GM21528 (cell line): ENCODE measurements around the gene WDR44.
A peak's percentile ranks its signal among the peaks of the same experiment; 100 is the strongest.
"Not testable (repeated sequence)": the region's sequence is repeated elsewhere in the genome, so short reads cannot be mapped to it uniquely, and the experiment has no call there.

ENCODE experiments used
- ATAC-seq: cut with Tn5 transposase; IDR thresholded peaks from one replicate; pipeline ENCODE4 v1.9.1; 2021; ENCODE audit warnings: mild to moderate bottlenecking, moderate library complexity; ENCODE audit not compliant: unreplicated experiment, low FRiP score

WDR44 gene

GRCh38 chrX:118470721-118471347 is 124.9 kb downstream of the WDR44 start:
- not testable (repeated sequence) for ATAC-seq

- no peak for ATAC-seq
Observed at GRCh38 chrX:118474586-118474985, 128.7 kb downstream of the WDR44 start.

DNA sequence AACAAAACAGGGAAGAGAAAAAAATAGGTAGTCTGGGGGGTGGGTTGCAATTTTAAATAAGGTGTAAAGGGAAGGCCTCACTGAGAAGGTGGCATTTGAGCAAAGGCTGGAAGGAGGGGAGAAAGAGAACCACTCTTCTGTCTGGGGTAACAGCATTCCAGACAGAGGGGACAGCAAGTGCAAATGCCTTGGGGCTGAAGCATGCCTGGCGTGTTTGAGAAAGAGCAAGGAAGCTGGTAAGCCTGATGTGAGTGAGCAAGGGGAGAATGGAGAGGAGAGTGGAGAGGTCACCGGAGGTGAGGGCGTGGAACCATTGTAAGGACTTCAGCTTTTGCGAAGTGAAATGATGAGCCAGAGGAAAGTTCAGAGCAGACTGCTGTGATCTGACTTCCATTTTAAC is 130.0 kb downstream of the WDR44 start:
- ATAC-seq: no peak

- ATAC-seq: no peak
Observed at GRCh38 chrX:118480172-118480571, 134.3 kb downstream of the WDR44 start.

GRCh38 chrX:118482384-118482783 is 136.5 kb downstream of the WDR44 start:
- ATAC-seq: not testable (repeated sequence)

- no peak for ATAC-seq
Observed at GRCh38 chrX:118484216-118484903, 138.5 kb downstream of the WDR44 start.

DNA sequence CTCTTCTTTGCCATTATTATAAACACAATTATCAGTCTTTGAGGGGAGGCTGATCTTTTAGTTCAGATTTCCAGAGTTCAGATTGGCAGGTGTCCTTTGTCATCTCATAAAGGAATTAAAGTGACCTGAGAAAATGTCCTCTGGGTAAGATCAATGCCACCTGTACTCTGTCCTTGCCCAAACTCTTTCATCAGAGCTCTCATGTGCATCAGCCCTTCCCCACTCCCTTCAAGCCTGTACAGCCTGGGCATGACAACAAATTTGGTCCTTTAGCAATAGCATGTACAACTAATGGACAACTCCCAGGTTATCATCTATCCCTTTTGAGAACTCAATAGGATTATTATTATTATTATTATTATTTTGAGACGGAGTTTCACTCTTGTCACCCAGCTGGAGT is 140.8 kb downstream of the WDR44 start:
- ATAC-seq: not testable (repeated sequence)

GRCh38 chrX:118493016-118493415 is 147.1 kb downstream of the WDR44 start:
- ATAC-seq: no peak

DNA sequence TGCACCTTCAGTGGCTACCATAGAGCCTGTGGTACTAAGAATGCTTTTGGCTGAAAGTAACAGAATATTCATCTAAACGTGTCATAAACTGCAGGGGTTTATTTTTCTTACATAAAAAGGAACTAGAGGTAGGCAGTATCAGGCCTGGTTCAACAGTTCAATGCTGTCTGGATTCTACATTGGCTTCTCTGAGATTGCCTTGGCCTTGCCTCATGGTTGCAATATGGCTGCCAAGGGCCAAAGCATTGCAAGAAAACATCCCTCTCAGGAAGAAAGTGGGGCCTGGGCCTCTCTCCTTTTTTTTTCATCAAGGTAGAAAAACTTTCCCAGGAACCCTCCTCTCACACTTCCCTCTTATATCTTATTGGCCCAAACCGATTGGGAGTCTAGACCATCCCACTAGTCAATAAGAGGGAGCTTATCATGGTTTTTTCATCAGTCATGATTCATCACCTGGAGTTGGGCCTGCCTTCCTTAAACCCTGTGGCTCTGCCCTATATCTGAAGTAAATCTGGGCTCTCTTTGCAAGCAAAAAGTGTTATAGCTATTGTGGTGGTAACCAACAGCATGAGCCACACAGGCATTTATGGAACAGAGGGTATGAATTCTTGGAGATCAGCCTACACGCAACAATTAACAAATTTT is 147.9 kb downstream of the WDR44 start:
- no peak for ATAC-seq

DNA sequence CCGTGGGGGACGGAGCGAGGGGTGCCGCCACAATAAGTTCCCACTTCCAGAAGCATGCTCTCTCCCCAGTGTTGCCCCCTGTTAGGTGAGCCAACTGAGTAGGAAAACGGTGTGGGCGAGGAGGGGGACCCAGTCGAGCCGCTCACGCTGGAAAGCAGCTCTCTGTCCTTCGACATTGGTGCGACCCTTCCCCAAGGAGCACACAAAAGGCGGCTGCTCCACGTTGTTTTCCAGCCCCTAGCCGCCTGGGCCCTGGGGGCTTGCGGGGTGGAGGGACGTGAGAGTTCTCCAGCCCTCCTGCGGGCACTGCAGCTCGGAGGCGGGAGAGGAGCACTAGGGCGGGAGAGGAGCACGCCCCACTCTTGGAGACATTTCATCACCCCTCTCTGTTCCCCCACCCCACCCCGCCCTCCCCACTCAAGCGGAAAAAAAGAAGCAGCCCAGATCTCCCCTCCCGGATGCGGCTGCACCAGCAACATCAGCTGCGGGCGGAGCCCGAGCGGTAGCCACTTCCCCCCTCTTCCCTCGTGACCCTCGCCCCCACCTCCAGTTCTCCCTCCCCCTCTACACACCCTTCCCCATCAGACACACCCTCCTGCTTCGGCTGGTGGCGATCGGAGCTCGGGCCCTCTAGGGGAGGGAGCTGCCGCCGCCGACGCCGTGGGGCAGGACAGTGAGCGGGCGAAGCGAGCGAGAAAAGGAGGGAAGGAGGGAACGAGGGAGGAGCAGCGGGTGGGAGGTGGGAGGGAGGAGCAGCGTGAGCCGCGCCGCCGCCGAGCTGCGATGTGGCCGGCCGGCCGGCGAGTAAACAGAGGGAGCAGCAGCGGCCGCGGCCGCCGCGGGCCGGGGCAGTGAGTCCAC is 149.4 kb downstream of the WDR44 start, which contains the start of gene DOCK11:
Gene DOCK11, plus strand, starts transcription at position 755 of the 861 bp plus-strand sequence. CDS start 157 bp downstream, outside the sequence.
- ATAC-seq: peak; percentile 75

GRCh38 chrX:118495958-118496762 is 150.3 kb downstream of the WDR44 start:
- ATAC-seq: peak; percentile 71

DNA sequence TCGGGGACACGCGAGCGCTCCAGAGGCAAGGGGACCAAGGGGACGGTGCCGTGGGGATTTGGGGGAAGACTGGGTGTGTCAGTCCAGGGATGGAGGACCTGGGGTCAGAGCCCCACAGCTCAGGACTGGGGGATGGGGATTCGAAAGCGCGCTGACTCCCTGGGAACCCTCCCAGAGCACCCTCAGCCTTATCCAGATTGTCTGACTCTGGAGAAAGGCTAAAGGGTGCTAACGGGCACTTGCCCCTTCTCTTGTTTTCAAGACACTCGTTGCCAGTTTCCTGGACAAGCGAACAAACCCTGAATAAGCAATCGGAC is 150.8 kb downstream of the WDR44 start:
- ATAC-seq: peak; percentile 15

DNA sequence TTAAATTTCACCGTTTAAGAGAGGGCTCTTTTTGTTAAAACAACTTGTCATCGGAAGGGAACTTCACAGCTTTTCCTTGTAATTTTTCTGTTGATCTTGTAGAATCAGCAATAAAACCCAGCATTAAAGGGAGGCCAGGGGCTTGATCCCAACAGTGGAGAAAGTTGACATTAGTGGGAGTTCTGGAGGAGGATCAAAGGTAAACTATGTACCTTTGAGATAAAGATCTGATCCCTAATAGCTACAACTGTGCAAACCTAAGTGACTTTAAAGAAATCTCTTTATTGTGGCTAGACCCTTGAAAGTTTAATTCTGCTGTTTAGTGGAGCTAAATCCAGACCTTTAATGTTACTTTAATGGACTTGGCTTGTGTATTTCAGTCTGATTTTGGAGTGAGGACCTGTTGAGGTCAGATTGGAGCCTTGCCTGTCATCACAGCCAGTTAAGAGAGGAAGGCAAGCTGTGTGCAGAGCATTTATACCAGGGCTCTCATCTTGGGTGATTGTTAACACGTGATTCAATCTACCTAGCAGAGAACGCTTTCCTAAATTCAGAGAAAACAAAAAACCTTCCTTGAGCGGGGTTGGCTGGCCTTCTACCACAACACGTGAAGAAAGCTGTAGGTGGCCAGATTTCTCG is 151.4 kb downstream of the WDR44 start:
- no peak for ATAC-seq

GRCh38 chrX:118498351-118498750 is 152.4 kb downstream of the WDR44 start:
- ATAC-seq: no peak

DNA sequence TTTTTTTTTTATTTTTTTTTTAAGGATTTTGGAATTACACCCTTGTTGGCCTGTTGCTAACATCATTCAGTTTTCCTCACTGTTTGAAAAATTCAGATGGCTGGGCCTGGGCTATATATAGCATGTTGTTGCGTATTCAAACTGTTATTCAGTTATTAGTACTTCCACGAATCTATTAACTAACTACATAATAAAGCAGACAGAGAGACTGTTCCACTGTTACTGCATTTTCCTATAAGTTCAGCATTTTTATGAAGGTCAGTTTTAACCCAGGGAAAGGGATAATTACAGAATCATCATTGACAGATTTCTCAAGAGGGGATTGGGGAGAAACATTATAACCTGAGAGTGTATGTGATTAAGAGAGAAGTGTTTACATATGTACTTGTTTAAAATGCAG is 152.8 kb downstream of the WDR44 start:
- ATAC-seq: no peak

- ATAC-seq: no peak
Observed at GRCh38 chrX:118499295-118499694, 153.4 kb downstream of the WDR44 start.
